Measurements from ENCODE around the gene NAV2.

DNA sequence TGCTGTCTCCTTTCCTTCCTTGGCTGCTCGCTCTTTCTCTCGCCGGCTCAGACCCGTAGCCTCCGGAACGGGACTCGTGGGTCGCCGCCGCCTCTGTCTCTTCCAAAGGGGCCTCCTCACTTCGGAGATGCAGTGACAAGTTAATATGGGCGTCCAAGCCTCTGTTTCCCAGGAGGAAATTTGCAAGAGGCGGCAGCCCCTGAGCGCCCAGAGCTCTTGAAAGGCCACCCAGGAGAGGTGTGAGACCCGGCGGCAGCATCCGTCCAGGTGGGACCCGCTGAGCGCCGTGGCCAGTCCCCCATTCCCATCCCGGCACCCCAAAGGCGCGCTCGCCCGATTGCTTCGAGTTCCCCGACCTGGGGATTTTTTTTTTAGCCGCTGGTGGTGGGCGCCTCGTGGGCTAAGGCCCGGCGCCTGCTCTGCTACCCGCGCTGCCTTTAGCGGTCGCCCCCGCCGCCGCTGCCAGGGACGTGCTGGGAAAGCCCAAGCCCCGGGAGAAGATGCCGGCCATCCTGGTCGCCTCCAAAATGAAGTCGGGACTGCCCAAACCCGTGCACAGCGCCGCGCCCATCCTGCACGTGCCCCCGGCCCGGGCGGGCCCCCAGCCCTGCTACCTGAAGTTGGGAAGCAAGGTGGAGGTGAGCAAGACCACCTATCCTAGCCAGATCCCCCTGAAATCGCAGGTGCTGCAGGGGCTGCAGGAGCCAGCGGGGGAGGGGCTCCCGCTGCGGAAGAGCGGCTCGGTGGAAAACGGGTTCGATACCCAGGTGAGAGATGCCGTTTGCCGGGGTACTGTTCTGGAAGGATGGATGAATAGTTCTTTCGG, 772 bp downstream of the NAV2 start:
- TF ChIP-seq EZH2 (IDR thresholded peaks at IDR 0.05): peak; percentile 78
- no peak for TF ChIP-seq POLR2AphosphoS5 (IDR thresholded peaks at IDR 0.05; ENCODE audit: borderline replicate concordance, low read depth, low read length)
- TF ChIP-seq FOXP2 (optimal IDR thresholded peaks at IDR 0.05; ENCODE audit: control extremely low read depth, extremely low read length, insufficient read depth): no peak

Data from SK-N-MC (cell line).